Measurements from ENCODE around the gene ENTREP1.

Gene ENTREP1

GRCh38 chr9:69322256-69322655 lies 2.8 kb upstream of the ENTREP1 start:
- no peak for DNase-seq

GRCh38 chr9:69323861-69324260 lies 1.2 kb upstream of the ENTREP1 start:
- no peak for DNase-seq

- no peak for DNase-seq
These were observed 596 bp downstream of the ENTREP1 start for GRCh38 chr9:69325409-69326212.

GRCh38 chr9:69326261-69326660 lies 1.2 kb downstream of the ENTREP1 start:
- no peak for DNase-seq

GRCh38 chr9:69330580-69330979 lies 5.6 kb downstream of the ENTREP1 start:
- DNase-seq: no peak

GRCh38 chr9:69331444-69331843 lies 6.4 kb downstream of the ENTREP1 start:
- no peak for DNase-seq

GRCh38 chr9:69332067-69332685 lies 7.2 kb downstream of the ENTREP1 start:
- no peak for DNase-seq

GRCh38 chr9:69333716-69334115 lies 8.7 kb downstream of the ENTREP1 start:
- no peak for DNase-seq

GRCh38 chr9:69334317-69334716 lies 9.3 kb downstream of the ENTREP1 start:
- DNase-seq: no peak

- no peak for DNase-seq
These were observed 14.6 kb downstream of the ENTREP1 start for GRCh38 chr9:69339620-69340019.

GRCh38 chr9:69340631-69341030 lies 15.6 kb downstream of the ENTREP1 start:
- no peak for DNase-seq

- DNase-seq: no peak
These were observed 17.8 kb downstream of the ENTREP1 start for GRCh38 chr9:69342769-69343168.

- DNase-seq: no peak
These were observed 19.4 kb downstream of the ENTREP1 start for GRCh38 chr9:69344459-69344858.

- DNase-seq: no peak
These were observed 21.8 kb downstream of the ENTREP1 start for GRCh38 chr9:69346596-69347390.

GRCh38 chr9:69347607-69348006 lies 22.6 kb downstream of the ENTREP1 start:
- DNase-seq: no peak

- DNase-seq: no peak
These were observed 26.2 kb downstream of the ENTREP1 start for GRCh38 chr9:69351227-69351626.

GRCh38 chr9:69355232-69355631 lies 30.2 kb downstream of the ENTREP1 start:
- no peak for DNase-seq

GRCh38 chr9:69357030-69357775 lies 32.2 kb downstream of the ENTREP1 start:
- DNase-seq: no peak

- DNase-seq: no peak
These were observed 32.8 kb downstream of the ENTREP1 start for GRCh38 chr9:69357821-69358220.

GRCh38 chr9:69363191-69363590 lies 38.2 kb downstream of the ENTREP1 start:
- DNase-seq: no peak

GRCh38 chr9:69364510-69365150 lies 39.6 kb downstream of the ENTREP1 start:
- DNase-seq: no peak

GRCh38 chr9:69370430-69370829 lies 45.4 kb downstream of the ENTREP1 start:
- DNase-seq: no peak

GRCh38 chr9:69371001-69371400 lies 46.0 kb downstream of the ENTREP1 start:
- no peak for DNase-seq
